ENCODE measurements around the gene ATXN2L.

DNA sequence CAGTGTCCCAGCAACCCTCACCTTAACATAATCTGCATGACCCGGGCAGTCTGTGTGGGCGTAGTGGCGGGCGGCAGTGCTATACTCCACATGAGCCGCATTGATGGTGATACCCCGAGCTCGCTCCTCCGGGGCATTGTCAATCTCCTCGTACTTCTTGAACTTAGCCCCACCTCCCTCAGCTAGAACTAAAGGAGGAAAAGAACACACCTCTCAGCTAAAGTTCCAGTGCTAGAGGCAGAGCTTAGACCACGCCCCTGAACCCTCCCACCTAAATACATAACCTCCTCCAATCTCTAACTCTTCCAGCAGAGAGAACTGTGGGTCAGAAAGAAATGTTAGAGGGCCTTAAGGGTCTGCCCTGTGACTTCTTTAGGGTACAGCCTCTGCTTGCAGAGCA, 22.5 kb downstream of the ATXN2L start:
- no peak for TF ChIP-seq GATA2 (IDR thresholded peaks at IDR 0.05; ENCODE audit: low read depth, low read length)
- TF ChIP-seq GATA3 (IDR thresholded peaks at IDR 0.05; ENCODE audit: low read depth, low read length), result no peak
